GM23338 (cell line): ENCODE data around the gene VGLL2. TPM values are rescaled to one million over a fixed set of nuclear protein-coding genes. Genes with fewer than 3 reads are reported as not detected.

ENCODE experiments used
- ATAC-seq: fragments of 200-7000 bp; cut with Tn5 transposase; 3 replicates; pipeline ENCODE4 v1.9.1; 2020
- DNase-seq: peaks from one replicate; pipeline ENCODE4 v3.0.0-alpha.2; 2015; ENCODE audit warnings: low spot score
- H2AFZ ChIP-seq: fragments of 200-600 bp; sonication (generic); 2 replicates; pipeline ENCODE4 v1.8.0; 2016; ENCODE audit warnings: antibody characterized with exemption, mild to moderate bottlenecking, moderate library complexity
- H3F3A ChIP-seq: fragments of 200-600 bp; sonication (generic); replicated peaks from 2 replicates; pipeline ENCODE4 v1.8.0; 2017; ENCODE audit warnings: antibody characterized with exemption, mixed run types, low read depth
- H3K27ac ChIP-seq: fragments of 200-600 bp; sonication (generic); 2 replicates; pipeline ENCODE4 v1.6.1; 2016; ENCODE audit warnings: low read depth
- H3K27me3 ChIP-seq: fragments of 200-600 bp; sonication (generic); 2 replicates; pipeline ENCODE4 v1.8.0; 2016; ENCODE audit warnings: mild to moderate bottlenecking, mixed run types, moderate library complexity; ENCODE audit not compliant: insufficient read depth
- H3K36me3 ChIP-seq: fragments of 200-600 bp; sonication (generic); 2 replicates; pipeline ENCODE4 v1.8.0; 2016; ENCODE audit warnings: mild to moderate bottlenecking; ENCODE audit not compliant: insufficient read depth
- H3K4me1 ChIP-seq: fragments of 200-600 bp; sonication (generic); 2 replicates; pipeline ENCODE4 v1.8.0; 2016; ENCODE audit warnings: mild to moderate bottlenecking, moderate library complexity; ENCODE audit not compliant: insufficient read depth
- H3K4me2 ChIP-seq: fragments of 200-600 bp; sonication (generic); 2 replicates; pipeline ENCODE4 v1.7.1; 2017; ENCODE audit warnings: mixed run types
- H3K4me3 ChIP-seq: fragments of 200-600 bp; sonication (generic); 2 replicates; pipeline ENCODE4 v1.6.1; 2016; ENCODE audit warnings: mixed run types
- H3K79me2 ChIP-seq: fragments of 200-600 bp; sonication (generic); replicated peaks from 2 replicates; pipeline ENCODE4 v1.8.0; 2017; ENCODE audit warnings: mild to moderate bottlenecking; ENCODE audit not compliant: insufficient read depth
- H3K9me2 ChIP-seq: fragments of 200-600 bp; sonication (generic); 2 replicates; pipeline ENCODE4 v1.8.0; 2017; ENCODE audit not compliant: insufficient read depth
- H4K20me1 ChIP-seq: fragments of 200-600 bp; sonication (generic); replicated peaks from 2 replicates; pipeline ENCODE4 v1.8.0; 2017; ENCODE audit warnings: mild to moderate bottlenecking; ENCODE audit not compliant: insufficient read depth
- H3K27ac Mint-ChIP-seq: 2 replicates; pipeline ENCODE4 v1.8.0; 2020; ENCODE audit warnings: inconsistent platforms, mild to moderate bottlenecking, moderate library complexity, mixed read lengths
- H3K27me3 Mint-ChIP-seq: 3 replicates; pipeline ENCODE4 v1.8.0; 2022; ENCODE audit warnings: low read depth, mild to moderate bottlenecking, moderate library complexity, mixed read lengths, inconsistent platforms; ENCODE audit not compliant: insufficient read depth, poor library complexity
- H3K36me3 Mint-ChIP-seq: 3 replicates; pipeline ENCODE4 v1.8.0; 2021; ENCODE audit warnings: low read depth, mild to moderate bottlenecking, inconsistent platforms, moderate library complexity, mixed read lengths
- H3K4me1 Mint-ChIP-seq: 3 replicates; pipeline ENCODE4 v1.8.0; 2020; ENCODE audit warnings: mild to moderate bottlenecking, inconsistent platforms, mixed read lengths
- H3K4me3 Mint-ChIP-seq: 3 replicates; pipeline ENCODE4 v1.8.0; 2021; ENCODE audit warnings: moderate library complexity, mild to moderate bottlenecking, inconsistent platforms, mixed read lengths
- H3K9me3 Mint-ChIP-seq: 3 replicates; pipeline ENCODE4 v1.8.0; 2020; ENCODE audit warnings: moderate library complexity, mild to moderate bottlenecking, inconsistent platforms, mixed read lengths
- CREB1 ChIP-seq: fragments of 250-450 bp; sonication (Bioruptor Pico); IDR thresholded peaks from 2 replicates; pipeline ENCODE4 v1.5.0; 2020; ENCODE audit warnings: low read depth, mild to moderate bottlenecking, moderate library complexity
- EZH2 ChIP-seq: fragments of 200-600 bp; sonication (generic); IDR thresholded peaks from one replicate; pipeline ENCODE4 v1.8.0; 2017; ENCODE audit warnings: antibody characterized with exemption, mild to moderate bottlenecking, low read depth; ENCODE audit not compliant: unreplicated experiment
- EZH2phosphoT487 ChIP-seq: fragments of 200-600 bp; sonication (generic); IDR thresholded peaks from one replicate; pipeline ENCODE4 v1.8.1; 2018; ENCODE audit warnings: antibody characterized with exemption; ENCODE audit not compliant: unreplicated experiment
- JUNB ChIP-seq: IDR thresholded peaks from one replicate; pipeline ENCODE4 v1.6.1; 2016; ENCODE audit warnings: antibody characterized with exemption; ENCODE audit not compliant: unreplicated experiment
- NANOG ChIP-seq: IDR thresholded peaks from 2 replicates; pipeline ENCODE4 v1.6.1; 2016; ENCODE audit warnings: antibody characterized with exemption, borderline replicate concordance
- POLR2AphosphoS5 ChIP-seq: IDR thresholded peaks from 2 replicates; pipeline ENCODE4 v1.6.1; 2016; ENCODE audit warnings: antibody characterized with exemption, low read depth
- STAT1 ChIP-seq: IDR thresholded peaks from one replicate; pipeline ENCODE4 v1.6.1; 2016; ENCODE audit warnings: antibody characterized with exemption; ENCODE audit not compliant: unreplicated experiment
- ZNF331 ChIP-seq: fragments of 250-450 bp; sonication (Bioruptor Pico); IDR thresholded peaks from 2 replicates; pipeline ENCODE4 v1.5.0; 2020; ENCODE audit warnings: low read depth, mild to moderate bottlenecking, moderate library complexity
- polyA plus RNA-seq: library from polyadenylated mRNA; unstranded; fragments of >200 nt; fragmentation: Nextera tagmentation; extraction: Ambion mirVana; gene quantifications from 2 replicates; pipeline ENCODE4 v1.2.1, GENCODE V29; 2016
- total RNA-seq: library from RNA; depleted of rRNA; stranded (reverse); fragments of >200 nt; shearing (Covaris generic); gene quantifications from 2 replicates; pipeline ENCODE4 v1.2.3, GENCODE V29; 2014
- TF ChIP-seq, protein P1 (sequence below): IDR thresholded peaks from 2 replicates; pipeline ENCODE4 v1.6.1; 2016; ENCODE audit warnings: antibody characterized with exemption
- TF ChIP-seq, protein P2 (sequence below): fragments of 250-450 bp; sonication (Bioruptor Pico); IDR thresholded peaks from 2 replicates; pipeline ENCODE4 v1.5.0; 2020; ENCODE audit warnings: mild to moderate bottlenecking, moderate library complexity
- TF ChIP-seq, protein P3 (sequence below), 2 experiments: fragments of 200-600 bp in 1 of 2; sonication (generic) in 1 of 2; conservative IDR thresholded peaks; 2 replicates each; pipeline versions ENCODE4 v1.5.1 to v1.6.1; 2016 to 2017; ENCODE audit warnings: antibody characterized with exemption in 2 of 2, low read depth in 2 of 2, mild to moderate bottlenecking in 2 of 2, moderate library complexity in 1 of 2

The VGLL2 gene
- total and polyA plus RNA-seq, 2 experiments from 2014 or later, result not detected

GRCh38 chr6:117290173-117290846, 25.0 kb downstream of the VGLL2 start:
- no peak overlapping the region for H3K4me2 ChIP-seq
- no peak overlapping the region for H3K27ac ChIP-seq
- no peak overlapping the region for H2AFZ ChIP-seq
- H3K79me2 ChIP-seq, result no peaks in the 10 kb centered on the region
- Mint-ChIP-seq H3K4me3 (no peak overlapping the region), H3K27ac (no peak overlapping the region), H3K4me1 (peaks cover 2% of the 10 kb centered on the region; the same call in 1 of the 3 replicates), H3K27me3 (peaks cover 2% of the 10 kb centered on the region), H3K9me3 (no peaks in the 10 kb centered on the region), H3K36me3 (no peaks in the 10 kb centered on the region)
- H4K20me1 ChIP-seq, result no peaks in the 10 kb centered on the region
- no peak for TF ChIP-seq EZH2phosphoT487
- DNase-seq, result no peak
- H3K36me3 ChIP-seq, result no peaks in the 10 kb centered on the region
- ATAC-seq, result no peak
- H3K4me3 ChIP-seq, result no peak overlapping the region
- no peaks in the 10 kb centered on the region; the same call in 1 of the 2 replicates for H3K4me1 ChIP-seq
- H3K27me3 ChIP-seq, result no peaks in the 10 kb centered on the region
- no peaks in the 10 kb centered on the region for H3K9me2 ChIP-seq
- H3F3A ChIP-seq, result no peaks in the 10 kb centered on the region

- no peak for DNase-seq
- no peaks in the 10 kb centered on the region for H3K9me2 ChIP-seq
- H3K36me3 Mint-ChIP-seq, result no peaks in the 10 kb centered on the region
- H3K4me1 Mint-ChIP-seq, result no peaks in the 10 kb centered on the region
- no peak overlapping the region for H3K27ac ChIP-seq
- H3K27me3 ChIP-seq, result no peaks in the 10 kb centered on the region
- H3K79me2 ChIP-seq, result no peaks in the 10 kb centered on the region
- no peaks in the 10 kb centered on the region for H4K20me1 ChIP-seq
- no peak overlapping the region for H3K4me3 Mint-ChIP-seq
- no peak overlapping the region for H3K4me2 ChIP-seq
- no peaks in the 10 kb centered on the region for H3K36me3 ChIP-seq
- no peak for ATAC-seq
- H3K4me1 ChIP-seq, result no peaks in the 10 kb centered on the region
- no peak overlapping the region for H2AFZ ChIP-seq
- no peak overlapping the region for H3K27ac Mint-ChIP-seq
- no peak overlapping the region for H3K4me3 ChIP-seq
- no peaks in the 10 kb centered on the region for H3K27me3 Mint-ChIP-seq
- H3K9me3 Mint-ChIP-seq, result no peaks in the 10 kb centered on the region
- no peaks in the 10 kb centered on the region for H3F3A ChIP-seq
- TF ChIP-seq, protein P1, sequence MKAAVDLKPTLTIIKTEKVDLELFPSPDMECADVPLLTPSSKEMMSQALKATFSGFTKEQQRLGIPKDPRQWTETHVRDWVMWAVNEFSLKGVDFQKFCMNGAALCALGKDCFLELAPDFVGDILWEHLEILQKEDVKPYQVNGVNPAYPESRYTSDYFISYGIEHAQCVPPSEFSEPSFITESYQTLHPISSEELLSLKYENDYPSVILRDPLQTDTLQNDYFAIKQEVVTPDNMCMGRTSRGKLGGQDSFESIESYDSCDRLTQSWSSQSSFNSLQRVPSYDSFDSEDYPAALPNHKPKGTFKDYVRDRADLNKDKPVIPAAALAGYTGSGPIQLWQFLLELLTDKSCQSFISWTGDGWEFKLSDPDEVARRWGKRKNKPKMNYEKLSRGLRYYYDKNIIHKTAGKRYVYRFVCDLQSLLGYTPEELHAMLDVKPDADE, result no peak
- TF ChIP-seq JUNB (no peak), ZNF331 (CRISPR knock-in tag) (no peak), CREB1 (CRISPR knock-in tag) (no peak), NANOG (no peak), STAT1 (no peak), POLR2AphosphoS5 (no peak), EZH2 (no peak), EZH2phosphoT487 (no peak)
- TF ChIP-seq, protein P2, sequence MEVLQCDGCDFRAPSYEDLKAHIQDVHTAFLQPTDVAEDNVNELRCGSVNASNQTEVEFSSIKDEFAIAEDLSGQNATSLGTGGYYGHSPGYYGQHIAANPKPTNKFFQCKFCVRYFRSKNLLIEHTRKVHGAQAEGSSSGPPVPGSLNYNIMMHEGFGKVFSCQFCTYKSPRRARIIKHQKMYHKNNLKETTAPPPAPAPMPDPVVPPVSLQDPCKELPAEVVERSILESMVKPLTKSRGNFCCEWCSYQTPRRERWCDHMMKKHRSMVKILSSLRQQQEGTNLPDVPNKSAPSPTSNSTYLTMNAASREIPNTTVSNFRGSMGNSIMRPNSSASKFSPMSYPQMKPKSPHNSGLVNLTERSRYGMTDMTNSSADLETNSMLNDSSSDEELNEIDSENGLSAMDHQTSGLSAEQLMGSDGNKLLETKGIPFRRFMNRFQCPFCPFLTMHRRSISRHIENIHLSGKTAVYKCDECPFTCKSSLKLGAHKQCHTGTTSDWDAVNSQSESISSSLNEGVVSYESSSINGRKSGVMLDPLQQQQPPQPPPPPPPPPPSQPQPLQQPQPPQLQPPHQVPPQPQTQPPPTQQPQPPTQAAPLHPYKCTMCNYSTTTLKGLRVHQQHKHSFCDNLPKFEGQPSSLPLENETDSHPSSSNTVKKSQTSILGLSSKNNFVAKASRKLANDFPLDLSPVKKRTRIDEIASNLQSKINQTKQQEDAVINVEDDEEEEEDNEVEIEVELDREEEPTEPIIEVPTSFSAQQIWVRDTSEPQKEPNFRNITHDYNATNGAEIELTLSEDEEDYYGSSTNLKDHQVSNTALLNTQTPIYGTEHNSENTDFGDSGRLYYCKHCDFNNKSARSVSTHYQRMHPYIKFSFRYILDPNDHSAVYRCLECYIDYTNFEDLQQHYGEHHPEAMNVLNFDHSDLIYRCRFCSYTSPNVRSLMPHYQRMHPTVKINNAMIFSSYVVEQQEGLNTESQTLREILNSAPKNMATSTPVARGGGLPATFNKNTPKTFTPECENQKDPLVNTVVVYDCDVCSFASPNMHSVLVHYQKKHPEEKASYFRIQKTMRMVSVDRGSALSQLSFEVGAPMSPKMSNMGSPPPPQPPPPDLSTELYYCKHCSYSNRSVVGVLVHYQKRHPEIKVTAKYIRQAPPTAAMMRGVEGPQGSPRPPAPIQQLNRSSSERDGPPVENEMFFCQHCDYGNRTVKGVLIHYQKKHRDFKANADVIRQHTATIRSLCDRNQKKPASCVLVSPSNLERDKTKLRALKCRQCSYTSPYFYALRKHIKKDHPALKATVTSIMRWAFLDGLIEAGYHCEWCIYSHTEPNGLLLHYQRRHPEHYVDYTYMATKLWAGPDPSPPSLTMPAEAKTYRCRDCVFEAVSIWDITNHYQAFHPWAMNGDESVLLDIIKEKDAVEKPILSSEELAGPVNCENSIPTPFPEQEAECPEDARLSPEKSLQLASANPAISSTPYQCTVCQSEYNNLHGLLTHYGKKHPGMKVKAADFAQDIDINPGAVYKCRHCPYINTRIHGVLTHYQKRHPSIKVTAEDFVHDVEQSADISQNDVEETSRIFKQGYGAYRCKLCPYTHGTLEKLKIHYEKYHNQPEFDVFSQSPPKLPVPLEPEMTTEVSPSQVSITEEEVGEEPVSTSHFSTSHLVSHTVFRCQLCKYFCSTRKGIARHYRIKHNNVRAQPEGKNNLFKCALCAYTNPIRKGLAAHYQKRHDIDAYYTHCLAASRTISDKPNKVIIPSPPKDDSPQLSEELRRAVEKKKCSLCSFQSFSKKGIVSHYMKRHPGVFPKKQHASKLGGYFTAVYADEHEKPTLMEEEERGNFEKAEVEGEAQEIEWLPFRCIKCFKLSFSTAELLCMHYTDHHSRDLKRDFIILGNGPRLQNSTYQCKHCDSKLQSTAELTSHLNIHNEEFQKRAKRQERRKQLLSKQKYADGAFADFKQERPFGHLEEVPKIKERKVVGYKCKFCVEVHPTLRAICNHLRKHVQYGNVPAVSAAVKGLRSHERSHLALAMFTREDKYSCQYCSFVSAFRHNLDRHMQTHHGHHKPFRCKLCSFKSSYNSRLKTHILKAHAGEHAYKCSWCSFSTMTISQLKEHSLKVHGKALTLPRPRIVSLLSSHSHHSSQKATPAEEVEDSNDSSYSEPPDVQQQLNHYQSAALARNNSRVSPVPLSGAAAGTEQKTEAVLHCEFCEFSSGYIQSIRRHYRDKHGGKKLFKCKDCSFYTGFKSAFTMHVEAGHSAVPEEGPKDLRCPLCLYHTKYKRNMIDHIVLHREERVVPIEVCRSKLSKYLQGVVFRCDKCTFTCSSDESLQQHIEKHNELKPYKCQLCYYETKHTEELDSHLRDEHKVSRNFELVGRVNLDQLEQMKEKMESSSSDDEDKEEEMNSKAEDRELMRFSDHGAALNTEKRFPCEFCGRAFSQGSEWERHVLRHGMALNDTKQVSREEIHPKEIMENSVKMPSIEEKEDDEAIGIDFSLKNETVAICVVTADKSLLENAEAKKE (CRISPR knock-in tag), result no peak
- TF ChIP-seq, protein P3, sequence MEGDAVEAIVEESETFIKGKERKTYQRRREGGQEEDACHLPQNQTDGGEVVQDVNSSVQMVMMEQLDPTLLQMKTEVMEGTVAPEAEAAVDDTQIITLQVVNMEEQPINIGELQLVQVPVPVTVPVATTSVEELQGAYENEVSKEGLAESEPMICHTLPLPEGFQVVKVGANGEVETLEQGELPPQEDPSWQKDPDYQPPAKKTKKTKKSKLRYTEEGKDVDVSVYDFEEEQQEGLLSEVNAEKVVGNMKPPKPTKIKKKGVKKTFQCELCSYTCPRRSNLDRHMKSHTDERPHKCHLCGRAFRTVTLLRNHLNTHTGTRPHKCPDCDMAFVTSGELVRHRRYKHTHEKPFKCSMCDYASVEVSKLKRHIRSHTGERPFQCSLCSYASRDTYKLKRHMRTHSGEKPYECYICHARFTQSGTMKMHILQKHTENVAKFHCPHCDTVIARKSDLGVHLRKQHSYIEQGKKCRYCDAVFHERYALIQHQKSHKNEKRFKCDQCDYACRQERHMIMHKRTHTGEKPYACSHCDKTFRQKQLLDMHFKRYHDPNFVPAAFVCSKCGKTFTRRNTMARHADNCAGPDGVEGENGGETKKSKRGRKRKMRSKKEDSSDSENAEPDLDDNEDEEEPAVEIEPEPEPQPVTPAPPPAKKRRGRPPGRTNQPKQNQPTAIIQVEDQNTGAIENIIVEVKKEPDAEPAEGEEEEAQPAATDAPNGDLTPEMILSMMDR (conservative IDR thresholded peaks at IDR 0.05; ENCODE audit: low read depth in 2 of 2), result no peak
Observed at GRCh38 chr6:117298941-117299340, 33.6 kb downstream of the VGLL2 start.
